SK-N-MC (cell line): ENCODE results near the gene ZBTB20.

Experiments used
- DNase-seq: peaks from one replicate; pipeline ENCODE4 v3.0.0-alpha.2; 2011; ENCODE audit warnings: low read depth, low spot score
- H3K27ac ChIP-seq: fragments of 200-600 bp; sonication (generic); 2 replicates; pipeline ENCODE4 v1.5.1; 2016; ENCODE audit warnings: mixed run types
- H3K36me3 ChIP-seq: fragments of 200-600 bp; sonication (generic); 2 replicates; pipeline ENCODE4 v1.6.1; 2017; ENCODE audit warnings: antibody characterized with exemption, low read length, mixed read lengths; ENCODE audit not compliant: insufficient read depth
- H3K4me3 ChIP-seq: fragments of 200-600 bp; sonication (generic); 2 replicates; pipeline ENCODE4 v1.5.1; 2016
- H3K9ac ChIP-seq: fragments of 200-600 bp; sonication (generic); 2 replicates; pipeline ENCODE4 v1.8.0; 2017; ENCODE audit warnings: mixed run types, mixed read lengths; ENCODE audit not compliant: insufficient read length
- H3K9me3 ChIP-seq: fragments of 200-600 bp; sonication (generic); 2 replicates; pipeline ENCODE4 v1.6.1; 2017; ENCODE audit warnings: low read depth, mild to moderate bottlenecking, antibody characterized with exemption, low read length, moderate library complexity, mixed read lengths
- EZH2 ChIP-seq: fragments of 200-600 bp; sonication (generic); IDR thresholded peaks from one replicate; pipeline ENCODE4 v1.6.1; 2017; ENCODE audit warnings: antibody characterized with exemption
- FOXP2 ChIP-seq: optimal IDR thresholded peaks from 2 replicates; pipeline ENCODE3; 2011; ENCODE audit warnings: mild to moderate bottlenecking, moderate library complexity; ENCODE audit not compliant: insufficient read depth; ENCODE audit errors: extremely low read length, control extremely low read depth
- POLR2AphosphoS5 ChIP-seq: IDR thresholded peaks from 2 replicates; pipeline ENCODE4 v1.6.1; 2012; ENCODE audit warnings: mild to moderate bottlenecking, low read depth, low read length, borderline replicate concordance

Gene ZBTB20

DNA sequence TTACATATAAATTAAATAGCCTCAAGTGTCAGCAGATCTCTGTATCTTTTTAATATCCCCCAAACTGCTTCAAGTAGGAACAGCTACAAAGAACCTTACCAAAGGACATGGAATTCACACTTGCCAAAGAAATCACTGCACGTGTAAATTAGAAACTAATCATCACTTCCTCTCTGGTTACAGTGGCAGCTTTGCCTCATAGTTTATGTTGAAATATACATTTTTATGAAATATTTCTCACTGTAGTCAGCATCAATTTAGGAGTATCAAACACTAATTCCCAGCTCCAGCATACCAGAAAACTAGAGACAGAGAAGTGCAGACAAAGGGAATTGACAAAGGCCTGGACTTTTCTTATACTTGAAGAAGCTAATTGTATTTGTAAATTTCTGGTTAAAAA is 592.4 kb downstream of the ZBTB20 start:
- no peak for DNase-seq
- no peaks in the 10 kb centered on the region for H3K9me3 ChIP-seq
- H3K27ac ChIP-seq, result no peak overlapping the region
- H3K4me3 ChIP-seq, result no peak overlapping the region
- TF ChIP-seq POLR2AphosphoS5, result no peak
- no peak for TF ChIP-seq FOXP2
- no peak for TF ChIP-seq EZH2
- no peak overlapping the region for H3K9ac ChIP-seq
- H3K36me3 ChIP-seq, result no peaks in the 10 kb centered on the region

GRCh38 chr3:114553949-114554593 is 593.0 kb downstream of the ZBTB20 start:
- no peak overlapping the region for H3K27ac ChIP-seq
- no peak overlapping the region for H3K4me3 ChIP-seq
- H3K9me3 ChIP-seq, result no peaks in the 10 kb centered on the region
- no peak for TF ChIP-seq EZH2
- TF ChIP-seq POLR2AphosphoS5, result no peak
- TF ChIP-seq FOXP2, result no peak
- H3K36me3 ChIP-seq, result no peaks in the 10 kb centered on the region
- no peak for DNase-seq
- no peak overlapping the region for H3K9ac ChIP-seq

DNA sequence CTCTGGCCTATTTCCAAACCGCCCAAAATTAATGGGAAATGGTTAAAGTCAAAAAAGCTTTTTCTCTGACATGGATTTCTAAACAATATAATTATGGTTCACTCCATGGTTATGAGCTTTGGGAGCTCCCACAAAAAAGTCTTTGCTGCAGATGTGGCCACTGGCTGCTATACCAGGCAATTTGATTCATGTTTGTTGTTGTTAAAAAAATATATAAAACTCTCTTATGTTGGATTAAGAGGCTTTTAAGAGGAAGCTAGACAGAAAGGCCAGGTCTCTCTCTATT is 594.6 kb downstream of the ZBTB20 start:
- H3K9ac ChIP-seq, result no peak overlapping the region
- H3K36me3 ChIP-seq, result no peaks in the 10 kb centered on the region
- no peak overlapping the region for H3K4me3 ChIP-seq
- H3K27ac ChIP-seq, result no peak overlapping the region
- no peaks in the 10 kb centered on the region for H3K9me3 ChIP-seq
- TF ChIP-seq POLR2AphosphoS5 (no peak), EZH2 (no peak), FOXP2 (no peak)
- no peak for DNase-seq

GRCh38 chr3:114551770-114552526 is 595.1 kb downstream of the ZBTB20 start:
- H3K9me3 ChIP-seq, result no peaks in the 10 kb centered on the region
- H3K9ac ChIP-seq, result no peak overlapping the region
- H3K36me3 ChIP-seq, result no peaks in the 10 kb centered on the region
- H3K27ac ChIP-seq, result no peak overlapping the region
- TF ChIP-seq POLR2AphosphoS5 (no peak), EZH2 (no peak), FOXP2 (no peak)
- no peak overlapping the region for H3K4me3 ChIP-seq
- DNase-seq, result no peak

DNA sequence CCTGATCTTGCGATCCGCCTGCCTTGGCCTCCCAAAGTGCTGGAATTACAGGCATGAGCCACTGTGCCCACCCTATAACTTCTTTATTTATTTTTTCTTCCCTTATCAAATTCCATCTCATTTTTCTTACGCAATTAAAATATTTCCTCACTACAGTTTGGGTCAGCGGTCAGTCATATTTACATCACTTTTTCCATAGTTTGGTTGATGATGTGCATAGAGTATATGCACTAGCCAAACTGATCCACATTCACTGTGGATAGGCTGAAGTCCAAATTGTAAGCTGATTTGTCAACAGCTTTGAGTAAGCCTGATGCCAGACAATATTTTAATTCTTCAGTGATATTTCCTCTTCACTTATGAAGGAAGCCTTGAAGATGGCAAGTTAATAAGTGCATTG is 596.9 kb downstream of the ZBTB20 start:
- H3K36me3 ChIP-seq, result no peaks in the 10 kb centered on the region
- DNase-seq, result no peak
- TF ChIP-seq POLR2AphosphoS5, result no peak
- TF ChIP-seq FOXP2, result no peak
- TF ChIP-seq EZH2, result no peak
- no peaks in the 10 kb centered on the region for H3K9me3 ChIP-seq
- H3K9ac ChIP-seq, result no peak overlapping the region
- H3K4me3 ChIP-seq, result no peak overlapping the region
- H3K27ac ChIP-seq, result no peak overlapping the region

GRCh38 chr3:114545193-114545592 is 601.9 kb downstream of the ZBTB20 start:
- no peak overlapping the region for H3K27ac ChIP-seq
- H3K36me3 ChIP-seq, result no peaks in the 10 kb centered on the region
- DNase-seq, result no peak
- no peak for TF ChIP-seq FOXP2
- no peak for TF ChIP-seq POLR2AphosphoS5
- no peak for TF ChIP-seq EZH2
- no peak overlapping the region for H3K4me3 ChIP-seq
- no peaks in the 10 kb centered on the region for H3K9me3 ChIP-seq
- no peak overlapping the region for H3K9ac ChIP-seq

GRCh38 chr3:114542359-114542758 is 604.7 kb downstream of the ZBTB20 start:
- Histone ChIP-seq H3K27ac (no peak overlapping the region), H3K36me3 (no peaks in the 10 kb centered on the region), H3K9ac (no peak overlapping the region), H3K9me3 (no peaks in the 10 kb centered on the region), H3K4me3 (no peak overlapping the region)
- no peak for DNase-seq
- TF ChIP-seq EZH2 (no peak), FOXP2 (no peak), POLR2AphosphoS5 (no peak)

DNA sequence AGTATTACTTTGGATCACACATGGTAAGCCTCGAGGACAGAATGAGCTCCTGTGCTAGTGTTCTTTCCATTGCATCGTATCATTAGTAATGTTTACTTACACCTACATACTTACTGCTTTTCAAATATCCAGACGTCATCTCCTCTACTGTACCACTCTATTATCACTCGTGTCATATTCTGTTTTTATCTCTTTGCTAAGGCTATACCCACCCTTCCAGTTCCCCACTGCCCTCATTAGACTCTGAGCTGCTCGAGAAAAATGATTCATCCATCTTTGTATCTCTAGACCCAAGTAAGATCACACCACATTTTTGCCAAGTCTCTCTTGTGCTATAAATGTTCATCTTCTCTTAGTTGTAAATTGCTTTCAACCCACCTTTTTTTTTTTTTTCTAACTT is 607.6 kb downstream of the ZBTB20 start:
- no peak for TF ChIP-seq EZH2
- TF ChIP-seq POLR2AphosphoS5, result no peak
- TF ChIP-seq FOXP2, result no peak
- no peaks in the 10 kb centered on the region for H3K9me3 ChIP-seq

More for the DNA sequence above, 607.6 kb downstream of the ZBTB20 start:
- no peak overlapping the region for H3K9ac ChIP-seq
- no peak overlapping the region for H3K27ac ChIP-seq
- no peak overlapping the region for H3K4me3 ChIP-seq
- H3K36me3 ChIP-seq, result no peaks in the 10 kb centered on the region
- DNase-seq, result no peak
